Esophagus squamous epithelium (tissue), 5 donors: ENCODE measurements around the gene LIF. TPM values are rescaled to one million over a fixed set of nuclear protein-coding genes. Genes with fewer than 3 reads are reported as not detected.
"Not testable (repeated sequence)": the region's sequence is repeated elsewhere in the genome, so short reads cannot be mapped to it uniquely, and the experiment has no call there.

Source experiments
- DNase-seq: peaks from one replicate; lab custom pipeline; 2025; lab: John Stamatoyannopoulos, UW
- H3K27ac ChIP-seq, 4 donors: fragments of 200-600 bp; sonication (generic); one replicate each; pipeline ENCODE4 v1.5.1; 2016 to 2019; ENCODE audit warnings: mild to moderate bottlenecking in 1 of 4
- H3K27me3 ChIP-seq, 4 donors: fragments of 200-600 bp; sonication (generic); 1 replicate in 3 of 4; 2 replicates in 1 of 4; pipeline versions ENCODE4 v1.5.1 to v1.6.0; 2017 to 2021; ENCODE audit warnings: antibody characterized with exemption in 1 of 4
- H3K36me3 ChIP-seq, 3 donors: fragments of 200-600 bp; sonication (generic); one replicate each; pipeline ENCODE4 v1.5.1; 2016 to 2019
- H3K4me1 ChIP-seq, 3 donors: fragments of 200-600 bp; sonication (generic); one replicate each; pipeline ENCODE4 v1.5.1; 2017 to 2019
- H3K4me3 ChIP-seq, 4 donors: fragments of 200-600 bp; sonication (generic); 1 replicate in 3 of 4; 2 replicates in 1 of 4; pipeline ENCODE4 v1.5.1; 2016 to 2019; ENCODE audit warnings: mild to moderate bottlenecking in 2 of 4, moderate library complexity in 1 of 4
- H3K9me3 ChIP-seq, 3 donors: fragments of 200-600 bp; sonication (generic); one replicate each; pipeline ENCODE4 v1.5.1; 2016 to 2019
- POLR2A ChIP-seq, 4 donors: fragments of 450-650 bp; IDR thresholded peaks; one replicate each; pipeline ENCODE4 v1.6.1; 2017; ENCODE audit warnings: antibody characterized with exemption in 4 of 4, mild to moderate bottlenecking in 4 of 4, moderate library complexity in 3 of 4
- WGBS, 2 donors: methylation state at CpG; one replicate each; pipeline ENCODE4 v1.1.5; 2018; 5-methylcytosine and 5-hydroxymethylcytosine counted together
- intact Hi-C: fragments of 100-400 bp; cut with DNase I; formaldehyde crosslinking; loops from one replicate; pipeline ENCODE4 v1.15.0; 2022
- total RNA-seq, 4 donors: library from RNA; depleted of rRNA; stranded (reverse); fragments of >200 nt; gene quantifications; one replicate each; pipeline ENCODE4 v1.1.0, GENCODE V29; 2016
- TF ChIP-seq, protein P1 (sequence below), 6 experiments: fragments of 450-650 bp in 4 of 6; fragments of 200-600 bp in 2 of 6; sonication (generic) in 2 of 6; IDR thresholded peaks; one replicate each; pipeline ENCODE4 v1.5.1; 2016 to 2019; ENCODE audit warnings: antibody characterized with exemption in 6 of 6, mild to moderate bottlenecking in 4 of 6, moderate library complexity in 4 of 6
- donor health status: DM: yes; HTN: yes; CAD: no.

Gene LIF
- total RNA-seq, 4 donors from 2014 or later = 0.08 to 0.76 (median 0.10) TPM

DNA sequence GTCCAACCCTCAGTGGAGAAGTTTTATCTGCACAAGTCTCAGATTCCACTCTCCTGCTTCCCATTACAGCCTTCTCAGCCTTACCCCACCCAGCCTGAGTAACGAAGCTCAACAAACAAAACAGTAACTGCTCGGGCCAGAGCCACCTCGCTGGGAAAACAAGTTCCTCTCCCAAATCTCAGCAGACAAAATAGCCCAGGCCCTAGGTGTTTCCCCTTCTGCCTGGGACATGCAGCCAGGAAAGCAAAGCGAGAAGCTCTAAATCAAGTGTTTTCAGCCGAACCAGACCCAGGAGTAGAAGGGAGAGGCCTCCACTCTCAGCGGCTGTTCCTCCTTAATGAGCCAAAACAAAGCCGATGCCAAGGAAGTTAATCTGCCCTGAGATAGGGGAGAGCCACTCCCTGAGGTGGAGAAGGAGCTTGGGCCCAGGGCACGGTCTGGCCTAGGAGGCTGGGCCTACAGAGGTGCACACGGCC lies 44.0 kb downstream of the LIF start:
- Histone ChIP-seq H3K9me3 (no peaks in the 10 kb centered on the region), H3K27me3 (peaks cover 0 to 10% (median 0%) of the 10 kb centered on the region in 4 donors), H3K4me1 (peaks cover 12 to 73% (median 51%) of the 10 kb centered on the region in 3 donors), H3K4me3 (no peak overlapping the region), H3K36me3 (no peaks in the 10 kb centered on the region), H3K27ac (peak overlapping the region; percentile 72 to 86 (median 76))
- no peak for DNase-seq
- TF ChIP-seq, protein P1, sequence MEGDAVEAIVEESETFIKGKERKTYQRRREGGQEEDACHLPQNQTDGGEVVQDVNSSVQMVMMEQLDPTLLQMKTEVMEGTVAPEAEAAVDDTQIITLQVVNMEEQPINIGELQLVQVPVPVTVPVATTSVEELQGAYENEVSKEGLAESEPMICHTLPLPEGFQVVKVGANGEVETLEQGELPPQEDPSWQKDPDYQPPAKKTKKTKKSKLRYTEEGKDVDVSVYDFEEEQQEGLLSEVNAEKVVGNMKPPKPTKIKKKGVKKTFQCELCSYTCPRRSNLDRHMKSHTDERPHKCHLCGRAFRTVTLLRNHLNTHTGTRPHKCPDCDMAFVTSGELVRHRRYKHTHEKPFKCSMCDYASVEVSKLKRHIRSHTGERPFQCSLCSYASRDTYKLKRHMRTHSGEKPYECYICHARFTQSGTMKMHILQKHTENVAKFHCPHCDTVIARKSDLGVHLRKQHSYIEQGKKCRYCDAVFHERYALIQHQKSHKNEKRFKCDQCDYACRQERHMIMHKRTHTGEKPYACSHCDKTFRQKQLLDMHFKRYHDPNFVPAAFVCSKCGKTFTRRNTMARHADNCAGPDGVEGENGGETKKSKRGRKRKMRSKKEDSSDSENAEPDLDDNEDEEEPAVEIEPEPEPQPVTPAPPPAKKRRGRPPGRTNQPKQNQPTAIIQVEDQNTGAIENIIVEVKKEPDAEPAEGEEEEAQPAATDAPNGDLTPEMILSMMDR (IDR thresholded peaks at IDR 0.05) = no peak
- no peak for TF ChIP-seq POLR2A (IDR thresholded peaks at IDR 0.05)
- intact Hi-C loops = no loop called here
- 7 to 20% methylated on average over 5 of the region's 9 CpGs for WGBS, 2 donors

DNA sequence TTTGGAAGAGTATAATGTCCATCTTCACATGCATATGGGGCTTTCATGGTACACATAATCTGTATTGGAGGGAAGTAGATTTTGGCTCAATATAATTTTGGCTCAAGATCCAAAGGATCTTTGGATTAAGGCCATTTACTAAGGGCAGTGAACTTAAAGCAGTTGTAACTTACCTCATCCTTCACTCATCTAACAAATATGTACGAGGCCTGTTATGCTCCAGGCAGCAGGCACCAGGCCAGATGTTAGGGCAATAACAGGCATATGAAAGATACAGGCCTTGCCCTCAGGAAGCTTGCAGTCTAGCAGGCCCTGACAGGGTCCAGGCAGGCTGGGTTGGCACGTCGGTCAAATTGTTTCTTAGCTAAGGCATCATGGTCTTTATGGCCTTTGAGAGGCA lies 44.6 kb downstream of the LIF start:
- Histone ChIP-seq H3K4me3 (no peak overlapping the region), H3K36me3 (no peaks in the 10 kb centered on the region), H3K27ac (peak overlapping the region; percentile 66 to 86 (median 74)), H3K9me3 (no peaks in the 10 kb centered on the region), H3K4me1 (peaks cover 15 to 73% (median 47%) of the 10 kb centered on the region in 3 donors), H3K27me3 (peaks cover 0 to 10% (median 0%) of the 10 kb centered on the region in 4 donors)
- intact Hi-C loops = no loop called here
- WGBS, 2 donors = 56% methylated on average over 3 of the region's 3 CpGs
- DNase-seq = no peak
- no peak for TF ChIP-seq POLR2A (IDR thresholded peaks at IDR 0.05)

DNA sequence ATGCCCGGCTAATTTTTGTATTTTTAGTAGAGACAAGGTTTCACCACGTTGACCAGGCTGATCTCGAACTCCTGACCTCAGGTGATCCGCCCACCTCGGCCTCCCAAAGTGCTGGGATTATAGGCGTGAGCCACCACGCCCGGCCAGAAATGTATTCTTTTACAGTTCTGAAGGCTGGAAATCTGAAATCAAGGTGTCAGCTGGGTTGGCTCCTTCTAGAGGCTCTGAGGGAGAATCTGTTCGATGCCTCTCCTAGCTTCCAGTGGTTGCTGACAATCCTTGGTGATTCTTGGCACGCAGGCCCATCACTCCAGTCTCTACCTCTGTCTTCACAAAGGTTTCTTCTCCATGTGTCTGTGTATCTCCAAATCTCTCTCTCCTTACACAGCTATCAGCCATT lies 45.7 kb downstream of the LIF start:
- peaks cover 24 to 73% (median 44%) of the 10 kb centered on the region in 3 donors for H3K4me1 ChIP-seq
- 75 to 79% methylated on average over 4 to 10 of the region's 10 CpGs for WGBS, 2 donors

DNA sequence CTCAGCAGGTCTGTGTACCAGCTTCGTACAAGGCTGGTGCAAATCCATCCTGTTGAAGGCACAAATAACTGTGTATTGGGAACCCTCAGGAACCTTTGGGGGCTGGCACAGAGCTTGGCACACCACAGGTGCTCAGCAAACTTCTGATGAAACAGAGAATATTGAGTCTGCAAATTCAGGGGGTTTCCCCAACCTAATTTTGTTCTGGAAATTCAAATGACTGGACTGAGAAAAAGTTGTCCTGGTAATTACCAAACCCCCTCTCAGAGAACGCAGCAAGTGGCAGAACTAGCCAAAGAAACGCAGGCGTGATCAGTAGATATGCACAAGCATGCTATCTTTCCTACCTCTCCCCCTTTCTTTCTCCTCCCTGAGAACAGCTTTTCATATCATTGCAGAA lies 47.6 kb downstream of the LIF start:
- H3K27me3 ChIP-seq = no peaks in the 10 kb centered on the region
- peaks cover 27 to 72% (median 31%) of the 10 kb centered on the region in 3 donors for H3K4me1 ChIP-seq
- intact Hi-C loops = no loop called here

More for the DNA sequence above, 45.7 kb downstream of the LIF start:
- DNase-seq, H3K9me3 ChIP-seq, H3K27ac ChIP-seq, H3K4me3 ChIP-seq, intact Hi-C loops, H3K27me3 ChIP-seq, H3K36me3 ChIP-seq: not testable (repeated sequence)

DNA sequence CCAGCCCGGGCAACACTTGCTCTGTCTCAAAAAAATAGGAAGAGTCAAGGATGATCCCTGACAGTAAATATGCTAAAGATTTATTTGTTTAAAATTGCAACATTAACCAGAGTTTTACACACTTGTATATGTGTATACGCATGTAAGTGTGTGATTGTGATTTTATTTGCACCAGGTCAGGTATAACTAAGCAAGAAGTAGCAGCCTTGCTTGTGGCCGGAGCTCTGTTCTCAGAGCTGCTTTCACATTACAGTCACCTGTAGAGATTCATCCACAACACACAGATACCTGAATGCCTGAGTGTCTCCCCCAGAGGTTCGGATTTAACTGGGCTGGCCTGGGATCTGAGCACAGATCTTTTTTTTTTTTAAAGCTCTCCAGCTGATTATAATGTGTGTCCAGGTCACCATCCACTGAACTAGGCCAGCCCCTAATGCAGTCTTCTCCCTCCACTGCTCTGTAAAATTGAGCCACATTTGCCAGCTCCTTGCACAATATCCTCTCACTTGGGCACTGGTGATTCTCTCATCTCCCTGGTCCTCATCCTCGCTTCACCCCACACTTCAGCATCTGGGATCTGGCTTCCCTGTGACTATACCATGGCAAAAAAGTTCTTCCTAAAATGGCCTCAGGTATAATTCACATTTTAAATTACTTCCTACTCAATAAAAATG lies 48.3 kb downstream of the LIF start:
- H3K27me3 ChIP-seq = no peaks in the 10 kb centered on the region
- intact Hi-C loops = no loop called here
- no peaks in the 10 kb centered on the region for H3K36me3 ChIP-seq
- 88 to 93% methylated on average over 5 of the region's 5 CpGs for whole genome bisulfite sequencing, 2 donors
- peak overlapping the region in 2 of 4 donors; percentile 82 to 90 for H3K27ac ChIP-seq
- H3K4me1 ChIP-seq = peaks cover 26 to 66% (median 26%) of the 10 kb centered on the region in 3 donors
- DNase-seq = no peak
- TF ChIP-seq, protein P1 (IDR thresholded peaks at IDR 0.05) = no peak
- no peak for TF ChIP-seq POLR2A (IDR thresholded peaks at IDR 0.05)
- H3K4me3 ChIP-seq = no peak overlapping the region
- H3K9me3 ChIP-seq = no peaks in the 10 kb centered on the region

More for the DNA sequence above, 47.6 kb downstream of the LIF start:
- Histone ChIP-seq H3K36me3 (no peaks in the 10 kb centered on the region), H3K9me3 (no peaks in the 10 kb centered on the region), H3K4me3 (no peak overlapping the region), H3K27ac (no peak overlapping the region)
- 86 to 90% methylated on average over 4 of the region's 4 CpGs for WGBS, 2 donors
- TF ChIP-seq POLR2A (IDR thresholded peaks at IDR 0.05) = no peak
- TF ChIP-seq, protein P1 (IDR thresholded peaks at IDR 0.05) = no peak
- no peak for DNase-seq

DNA sequence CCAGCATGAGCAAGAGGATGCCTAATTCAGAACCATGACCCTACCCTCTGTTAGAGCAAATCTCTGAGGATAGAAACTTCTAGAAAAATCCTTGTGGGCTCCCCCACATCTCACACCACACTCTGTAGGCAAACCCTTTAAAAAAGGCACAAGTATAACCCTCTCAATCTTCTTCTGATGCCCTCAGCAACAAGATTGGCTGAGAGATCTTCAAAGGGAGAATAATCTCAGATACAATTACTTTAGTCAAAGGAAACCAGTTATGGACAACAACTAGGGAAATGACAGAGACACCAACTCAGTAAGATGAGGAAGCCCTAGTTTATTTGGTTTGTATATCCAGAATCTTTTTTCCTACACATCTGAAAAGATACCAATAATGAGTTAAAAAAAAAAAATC lies 49.2 kb downstream of the LIF start:
- peaks cover 20 to 57% (median 20%) of the 10 kb centered on the region in 3 donors for H3K4me1 ChIP-seq
- H3K36me3 ChIP-seq = no peaks in the 10 kb centered on the region
- peak overlapping the region; percentile 72 to 90 (median 86) for H3K27ac ChIP-seq
- DNase-seq = no peak
- no peak overlapping the region for H3K4me3 ChIP-seq
- intact Hi-C loops = no loop called here
- no peaks in the 10 kb centered on the region for H3K9me3 ChIP-seq
- no peaks in the 10 kb centered on the region for H3K27me3 ChIP-seq
- no peak for TF ChIP-seq POLR2A (IDR thresholded peaks at IDR 0.05)
- TF ChIP-seq, protein P1 (IDR thresholded peaks at IDR 0.05) = no peak
